GF-D8 (cell line): ENCODE measurements around the gene INHBE.
"Not testable (repeated sequence)": the region's sequence is repeated elsewhere in the genome, so short reads cannot be mapped to it uniquely, and the experiment has no call there.

ENCODE experiments used
- DNase-seq: peaks from one replicate; lab custom pipeline; 2025; lab: John Stamatoyannopoulos, UW

INHBE gene

GRCh38 chr12:57498132-57498502 is 43.0 kb downstream of the INHBE start:
- no peak for DNase-seq

GRCh38 chr12:57498571-57498970 is 43.5 kb downstream of the INHBE start:
- DNase-seq: no peak

- DNase-seq: no peak
Observed at GRCh38 chr12:57500213-57500612, 45.1 kb downstream of the INHBE start.

- not testable (repeated sequence) for DNase-seq
Observed at GRCh38 chr12:57502311-57502969, 47.3 kb downstream of the INHBE start.

GRCh38 chr12:57506541-57506940 is 51.4 kb downstream of the INHBE start:
- not testable (repeated sequence) for DNase-seq
